SK-N-SH treated with all-trans-retinoic acid at 6 μM for 48 hours (cell line): ENCODE results near the gene A2M.

ENCODE experiments used
- ATAC-seq: fragments of 200-7000 bp; cut with Tn5 transposase; 3 replicates; pipeline ENCODE4 v1.9.1; 2020; ENCODE audit warnings: mild to moderate bottlenecking, moderate library complexity
- ARNTL ChIP-seq: fragments of 450-650 bp; formaldehyde crosslinking; IDR thresholded peaks from 2 replicates; pipeline ENCODE4 v1.5.0; 2020; ENCODE audit warnings: low read depth, mild to moderate bottlenecking, moderate library complexity, borderline replicate concordance
- BACH2 ChIP-seq: fragments of 250-450 bp; sonication (Bioruptor Pico); IDR thresholded peaks from 2 replicates; pipeline ENCODE4 v1.9.0; 2021; ENCODE audit warnings: mild to moderate bottlenecking, borderline replicate concordance
- CREB5 ChIP-seq: fragments of 250-450 bp; sonication (Bioruptor Pico); IDR thresholded peaks from 2 replicates; pipeline ENCODE4 v1.5.1; 2020; ENCODE audit warnings: low read depth, mild to moderate bottlenecking, moderate library complexity
- CSDC2 ChIP-seq: fragments of 250-450 bp; sonication (Bioruptor Pico); IDR thresholded peaks from 2 replicates; pipeline ENCODE4 v1.5.0; 2020; ENCODE audit warnings: mild to moderate bottlenecking, moderate library complexity
- CSRNP3 ChIP-seq: fragments of 250-450 bp; sonication (Bioruptor Pico); IDR thresholded peaks from 2 replicates; pipeline ENCODE4 v1.5.1; 2021; ENCODE audit warnings: mild to moderate bottlenecking, moderate library complexity
- ESRRG ChIP-seq: fragments of 250-450 bp; sonication (Bioruptor Pico); IDR thresholded peaks from 2 replicates; pipeline ENCODE4 v1.6.1; 2021; ENCODE audit warnings: mild to moderate bottlenecking
- GLIS3 ChIP-seq: fragments of 250-450 bp; sonication (Bioruptor Pico); IDR thresholded peaks from 2 replicates; pipeline ENCODE4 v1.5.0; 2020; ENCODE audit warnings: mild to moderate bottlenecking, moderate library complexity
- ISL1 ChIP-seq: fragments of 250-450 bp; sonication (Bioruptor Pico); IDR thresholded peaks from 2 replicates; pipeline ENCODE4 v2.1.2; 2022; ENCODE audit warnings: mild to moderate bottlenecking, moderate library complexity
- OSR1 ChIP-seq: fragments of 250-450 bp; sonication (Bioruptor Pico); IDR thresholded peaks from 2 replicates; pipeline ENCODE4 v1.8.0; 2022; ENCODE audit warnings: moderate library complexity, mild to moderate bottlenecking, inconsistent platforms
- PATZ1 ChIP-seq: fragments of 250-450 bp; sonication (Bioruptor Pico); IDR thresholded peaks from 2 replicates; pipeline ENCODE4 v1.8.0; 2020; ENCODE audit warnings: mild to moderate bottlenecking, moderate library complexity, borderline replicate concordance
- POU6F1 ChIP-seq: fragments of 250-450 bp; sonication (Bioruptor Pico); IDR thresholded peaks from 2 replicates; pipeline ENCODE4 v1.8.0; 2021; ENCODE audit warnings: low read depth, mild to moderate bottlenecking, moderate library complexity, borderline replicate concordance
- RARB ChIP-seq: fragments of 250-450 bp; sonication (Bioruptor Pico); IDR thresholded peaks from 2 replicates; pipeline ENCODE4 v1.8.0; 2021; ENCODE audit warnings: mild to moderate bottlenecking, moderate library complexity
- SNAI2 ChIP-seq: fragments of 250-450 bp; sonication (Bioruptor Pico); IDR thresholded peaks from 2 replicates; pipeline ENCODE4 v1.5.0; 2020; ENCODE audit warnings: mild to moderate bottlenecking, moderate library complexity
- TCF4 ChIP-seq: fragments of 250-450 bp; sonication (Bioruptor Pico); IDR thresholded peaks from 2 replicates; pipeline ENCODE4 v1.8.0; 2021; ENCODE audit warnings: mild to moderate bottlenecking, moderate library complexity, borderline replicate concordance
- TOX ChIP-seq: fragments of 250-450 bp; sonication (Bioruptor Pico); IDR thresholded peaks from 2 replicates; pipeline ENCODE4 v1.8.0; 2021; ENCODE audit warnings: mild to moderate bottlenecking, moderate library complexity, borderline replicate concordance
- TSHZ2 ChIP-seq: fragments of 250-450 bp; sonication (Bioruptor Pico); IDR thresholded peaks from 2 replicates; pipeline ENCODE4 v1.5.0; 2020; ENCODE audit warnings: mild to moderate bottlenecking, moderate library complexity
- ZC3H10 ChIP-seq: fragments of 250-450 bp; sonication (Bioruptor Pico); IDR thresholded peaks from 2 replicates; pipeline ENCODE4 v1.5.1; 2021; ENCODE audit warnings: mild to moderate bottlenecking, moderate library complexity
- ZFP3 ChIP-seq: fragments of 250-450 bp; sonication (Bioruptor Pico); IDR thresholded peaks from 2 replicates; pipeline ENCODE4 v1.5.0; 2020; ENCODE audit warnings: mild to moderate bottlenecking, moderate library complexity
- ZFP30 ChIP-seq: fragments of 450-650 bp; formaldehyde crosslinking; IDR thresholded peaks from 2 replicates; pipeline ENCODE4 v1.5.0; 2022; ENCODE audit warnings: mild to moderate bottlenecking, moderate library complexity
- ZNF565 ChIP-seq: fragments of 450-650 bp; formaldehyde crosslinking; conservative IDR thresholded peaks from 2 replicates; pipeline ENCODE4 v1.5.0; 2020; ENCODE audit warnings: low read depth, mild to moderate bottlenecking, moderate library complexity
- ZNF70 ChIP-seq: fragments of 450-650 bp; formaldehyde crosslinking; IDR thresholded peaks from 2 replicates; pipeline ENCODE4 v1.5.0; 2020; ENCODE audit warnings: mild to moderate bottlenecking, moderate library complexity

A2M gene

GRCh38 chr12:9132008-9132535, 16.4 kb upstream of the A2M start:
- ATAC-seq, result no peak

GRCh38 chr12:9130244-9130643, 14.5 kb upstream of the A2M start:
- ATAC-seq, result no peak
- TF ChIP-seq TCF4 (CRISPR knock-in tag) (no peak), BACH2 (CRISPR knock-in tag) (no peak), ZNF565 (no peak), ARNTL (no peak), OSR1 (CRISPR knock-in tag) (no peak), CSDC2 (CRISPR knock-in tag) (no peak), RARB (no peak), TSHZ2 (CRISPR knock-in tag) (no peak), ZFP30 (CRISPR knock-in tag) (no peak), CREB5 (no peak), ZC3H10 (CRISPR knock-in tag) (no peak), ESRRG (CRISPR knock-in tag) (no peak)

More at GRCh38 chr12:9132008-9132535, 16.4 kb upstream of the A2M start:
- no peak for TF ChIP-seq CSRNP3
- TF ChIP-seq TSHZ2 (CRISPR knock-in tag), result no peak
- no peak for TF ChIP-seq ISL1 (CRISPR knock-in tag)
- no peak for TF ChIP-seq ZFP3 (CRISPR knock-in tag)
- no peak for TF ChIP-seq BACH2 (CRISPR knock-in tag)
- TF ChIP-seq SNAI2, result no peak
- TF ChIP-seq TOX (CRISPR knock-in tag), result no peak
- no peak for TF ChIP-seq TCF4 (CRISPR knock-in tag)
- TF ChIP-seq ZNF70 (CRISPR knock-in tag), result no peak
- no peak for TF ChIP-seq OSR1 (CRISPR knock-in tag)
- TF ChIP-seq ZC3H10 (CRISPR knock-in tag), result no peak
- TF ChIP-seq PATZ1, result no peak
- no peak for TF ChIP-seq GLIS3 (CRISPR knock-in tag)
- TF ChIP-seq CSDC2 (CRISPR knock-in tag), result no peak
- TF ChIP-seq RARB, result no peak
- no peak for TF ChIP-seq POU6F1 (CRISPR knock-in tag)
- TF ChIP-seq ESRRG (CRISPR knock-in tag), result no peak
